H9 (cell line): ENCODE data around the gene SLC26A5. TPM values are rescaled to one million over a fixed set of nuclear protein-coding genes. Genes with fewer than 3 reads are reported as not detected.
"Not testable (repeated sequence)": the region's sequence is repeated elsewhere in the genome, so short reads cannot be mapped to it uniquely, and the experiment has no call there.

Experiments
- DNase-seq: peaks from one replicate; pipeline ENCODE4 v3.0.0-alpha.2; 2017
- H2AFZ ChIP-seq: one replicate; pipeline ENCODE4 v1.6.1; 2013; ENCODE audit warnings: mild to moderate bottlenecking, low read length, control low read depth, moderate library complexity
- H2AK5ac ChIP-seq: 2 replicates; pipeline ENCODE4 v1.6.1; 2013; ENCODE audit warnings: low read length, control low read depth, mixed read lengths; ENCODE audit not compliant: insufficient read length
- H2BK120ac ChIP-seq: one replicate; pipeline ENCODE4 v1.6.1; 2013; ENCODE audit warnings: low read depth, mild to moderate bottlenecking, low read length, control low read depth, inconsistent platforms; ENCODE audit not compliant: poor library complexity, severe bottlenecking
- H2BK12ac ChIP-seq: 2 replicates; pipeline ENCODE4 v1.6.1; 2013; ENCODE audit warnings: low read length, control low read depth, mixed read lengths, low read depth; ENCODE audit not compliant: insufficient read length
- H2BK15ac ChIP-seq: 2 replicates; pipeline ENCODE4 v1.6.1; 2013; ENCODE audit warnings: low read depth, low read length, control low read depth
- H2BK20ac ChIP-seq: one replicate; pipeline ENCODE4 v1.6.1; 2013; ENCODE audit warnings: low read depth, mild to moderate bottlenecking, low read length, control low read depth, inconsistent platforms; ENCODE audit not compliant: poor library complexity, severe bottlenecking
- H2BK5ac ChIP-seq: 2 replicates; pipeline ENCODE4 v1.6.1; 2013; ENCODE audit warnings: low read length, control low read depth, mixed read lengths; ENCODE audit not compliant: insufficient read length
- H3K14ac ChIP-seq: 2 replicates; pipeline ENCODE4 v1.6.1; 2013; ENCODE audit warnings: low read length, control low read depth; ENCODE audit not compliant: insufficient read depth
- H3K18ac ChIP-seq: 2 replicates; pipeline ENCODE4 v1.6.1; 2013; ENCODE audit warnings: low read depth, mild to moderate bottlenecking, mixed read lengths, low read length, control low read depth; ENCODE audit not compliant: insufficient read length
- H3K23ac ChIP-seq: 2 replicates; pipeline ENCODE4 v1.6.1; 2013; ENCODE audit warnings: low read length, control low read depth, mixed read lengths, low read depth; ENCODE audit not compliant: insufficient read length
- H3K23me2 ChIP-seq: 2 replicates; pipeline ENCODE4 v1.6.1; 2013; ENCODE audit warnings: low read depth, mild to moderate bottlenecking, mixed read lengths, low read length, control low read depth; ENCODE audit not compliant: insufficient read length, poor library complexity, severe bottlenecking
- H3K27ac ChIP-seq: 2 replicates; pipeline ENCODE4 v1.5.1; 2013; ENCODE audit warnings: low read length, control low read depth, mixed read lengths, low read depth; ENCODE audit not compliant: insufficient read length
- H3K27me3 ChIP-seq: 2 replicates; pipeline ENCODE4 v1.6.1; 2013; ENCODE audit warnings: low read length, control low read depth, inconsistent platforms; ENCODE audit not compliant: insufficient read depth
- H3K4ac ChIP-seq: 2 replicates; pipeline ENCODE4 v1.6.1; 2013; ENCODE audit warnings: low read depth, mild to moderate bottlenecking, control low read depth, inconsistent platforms, low read length, moderate library complexity
- H3K4me1 ChIP-seq: 2 replicates; pipeline ENCODE4 v1.6.1; 2013; ENCODE audit warnings: low read length, control low read depth, inconsistent platforms; ENCODE audit not compliant: insufficient read depth
- H3K4me2 ChIP-seq: 2 replicates; pipeline ENCODE4 v1.6.1; 2013; ENCODE audit warnings: low read length, control low read depth, mixed read lengths; ENCODE audit not compliant: insufficient read length, insufficient read depth
- H3K56ac ChIP-seq: 2 replicates; pipeline ENCODE4 v1.6.1; 2013; ENCODE audit warnings: low read depth, mild to moderate bottlenecking, mixed read lengths, low read length, control low read depth; ENCODE audit not compliant: insufficient read length
- H3K79me1 ChIP-seq: 2 replicates; pipeline ENCODE4 v1.6.1; 2013; ENCODE audit warnings: low read depth, mild to moderate bottlenecking, moderate library complexity, low read length, control low read depth, inconsistent platforms; ENCODE audit not compliant: insufficient read depth, poor library complexity, severe bottlenecking
- H3K79me2 ChIP-seq: 2 replicates; pipeline ENCODE4 v1.6.1; 2013; ENCODE audit warnings: low read length, control low read depth, inconsistent platforms; ENCODE audit not compliant: insufficient read depth
- H3K9ac ChIP-seq: 2 replicates; pipeline ENCODE4 v1.6.1; 2013; ENCODE audit warnings: low read length, control low read depth, mixed read lengths; ENCODE audit not compliant: insufficient read length; ENCODE audit errors: extremely low read depth
- H3K9me3 ChIP-seq: one replicate; pipeline ENCODE4 v1.6.1; 2013; ENCODE audit warnings: low read depth, low read length, inconsistent platforms; ENCODE audit not compliant: control insufficient read depth
- H3T11ph ChIP-seq: one replicate; pipeline ENCODE4 v1.6.1; 2013; ENCODE audit warnings: mild to moderate bottlenecking, low read length, control low read depth, inconsistent platforms
- H4K20me1 ChIP-seq: one replicate; pipeline ENCODE4 v1.6.1; 2013; ENCODE audit not compliant: control insufficient read depth, insufficient read length, insufficient read depth
- H4K5ac ChIP-seq: 2 replicates; pipeline ENCODE4 v1.6.1; 2013; ENCODE audit warnings: low read depth, mild to moderate bottlenecking, mixed read lengths, low read length, control low read depth; ENCODE audit not compliant: insufficient read length
- H4K8ac ChIP-seq: replicated peaks from 2 replicates; pipeline ENCODE4 v1.6.1; 2013; ENCODE audit warnings: low read length, control low read depth, mixed read lengths, low read depth; ENCODE audit not compliant: insufficient read length
- H4K91ac ChIP-seq: 2 replicates; pipeline ENCODE4 v1.6.1; 2013; ENCODE audit warnings: low read depth, mild to moderate bottlenecking, moderate library complexity, mixed read lengths, low read length, control low read depth; ENCODE audit not compliant: insufficient read length
- H3K27ac Mint-ChIP-seq, 3 experiments: 2 replicates in 2 of 3; 3 replicates in 1 of 3; pipeline ENCODE4 v1.8.0; 2020 to 2021; ENCODE audit warnings: mixed read lengths in 3 of 3, mild to moderate bottlenecking in 1 of 3, moderate library complexity in 1 of 3
- H3K27me3 Mint-ChIP-seq: 2 replicates; pipeline ENCODE4 v1.8.0; 2021; ENCODE audit warnings: low read depth, mild to moderate bottlenecking, moderate library complexity, mixed read lengths
- H3K36me3 Mint-ChIP-seq, 3 experiments: 2 replicates in 2 of 3; 3 replicates in 1 of 3; pipeline ENCODE4 v1.8.0; 2020 to 2021; ENCODE audit warnings: low read depth in 3 of 3, mixed read lengths in 3 of 3; ENCODE audit not compliant: insufficient read depth in 1 of 3
- H3K4me1 Mint-ChIP-seq, 2 experiments: 2 replicates each; pipeline ENCODE4 v1.8.0; 2020; ENCODE audit warnings: mixed read lengths in 2 of 2
- H3K4me3 Mint-ChIP-seq, 2 experiments: 2 replicates in 1 of 2; 3 replicates in 1 of 2; pipeline ENCODE4 v1.8.0; 2020 to 2021; ENCODE audit warnings: mild to moderate bottlenecking in 2 of 2, mixed read lengths in 2 of 2, moderate library complexity in 1 of 2
- H3K9me3 Mint-ChIP-seq, 2 experiments: 2 replicates in 1 of 2; 3 replicates in 1 of 2; pipeline ENCODE4 v1.8.0; 2020; ENCODE audit warnings: mild to moderate bottlenecking in 2 of 2, mixed read lengths in 2 of 2, moderate library complexity in 1 of 2
- WGBS: extraction: QIAGEN DNeasy Blood & Tissue Kit; methylation state at CpG from one replicate; pipeline ENCODE4 v1.1.7; 2013; ENCODE audit warnings: missing lambda C conversion rate, low lambda C conversion rate, mixed read lengths; ENCODE audit not compliant: insufficient read length; ENCODE audit errors: extremely low coverage; 5-methylcytosine and 5-hydroxymethylcytosine counted together
- total RNA-seq: library from RNA; stranded (reverse); gene quantifications from 2 replicates; pipeline ENCODE4 v1.2.1, GENCODE V29; 2021
- TF ChIP-seq, protein P1 (sequence below): fragments of 200-600 bp; sonication (generic); conservative IDR thresholded peaks from 3 replicates; pipeline ENCODE4 v1.8.0; 2021; ENCODE audit warnings: antibody characterized with exemption, mild to moderate bottlenecking

SLC26A5 gene
- total RNA-seq, 1 experiment from 2014 or later, result not detected

DNA sequence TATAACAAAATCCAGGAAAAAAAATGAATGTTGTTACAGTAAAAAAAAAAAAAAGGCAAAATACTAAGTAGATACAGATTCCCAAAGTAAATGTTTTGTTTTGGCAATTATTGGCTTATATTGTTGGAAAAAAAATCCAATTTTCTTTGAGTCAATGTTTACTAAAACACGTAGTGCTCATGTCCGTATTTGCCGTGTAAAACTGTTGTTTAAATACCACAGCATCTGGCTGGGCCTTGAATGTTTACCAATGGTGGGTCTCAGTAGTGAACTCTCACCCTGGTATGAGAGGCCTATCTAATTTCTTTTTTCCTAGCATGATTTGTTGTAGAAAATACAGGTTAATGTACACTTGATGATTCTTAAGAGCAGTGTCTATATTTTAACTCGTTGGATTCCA, 41.4 kb upstream of the SLC26A5 start:
- TF ChIP-seq, protein P1, sequence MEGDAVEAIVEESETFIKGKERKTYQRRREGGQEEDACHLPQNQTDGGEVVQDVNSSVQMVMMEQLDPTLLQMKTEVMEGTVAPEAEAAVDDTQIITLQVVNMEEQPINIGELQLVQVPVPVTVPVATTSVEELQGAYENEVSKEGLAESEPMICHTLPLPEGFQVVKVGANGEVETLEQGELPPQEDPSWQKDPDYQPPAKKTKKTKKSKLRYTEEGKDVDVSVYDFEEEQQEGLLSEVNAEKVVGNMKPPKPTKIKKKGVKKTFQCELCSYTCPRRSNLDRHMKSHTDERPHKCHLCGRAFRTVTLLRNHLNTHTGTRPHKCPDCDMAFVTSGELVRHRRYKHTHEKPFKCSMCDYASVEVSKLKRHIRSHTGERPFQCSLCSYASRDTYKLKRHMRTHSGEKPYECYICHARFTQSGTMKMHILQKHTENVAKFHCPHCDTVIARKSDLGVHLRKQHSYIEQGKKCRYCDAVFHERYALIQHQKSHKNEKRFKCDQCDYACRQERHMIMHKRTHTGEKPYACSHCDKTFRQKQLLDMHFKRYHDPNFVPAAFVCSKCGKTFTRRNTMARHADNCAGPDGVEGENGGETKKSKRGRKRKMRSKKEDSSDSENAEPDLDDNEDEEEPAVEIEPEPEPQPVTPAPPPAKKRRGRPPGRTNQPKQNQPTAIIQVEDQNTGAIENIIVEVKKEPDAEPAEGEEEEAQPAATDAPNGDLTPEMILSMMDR, result no peak
- no peak overlapping the region for H3K14ac ChIP-seq
- H3K27ac ChIP-seq, result no peak overlapping the region
- H2AK5ac ChIP-seq, result no peak overlapping the region
- H4K20me1 ChIP-seq, result no peaks in the 10 kb centered on the region
- H4K91ac ChIP-seq, result no peak overlapping the region
- no peak overlapping the region for H3K27ac Mint-ChIP-seq
- no peak overlapping the region for H3T11ph ChIP-seq
- H3K27me3 Mint-ChIP-seq, result peaks cover 3% of the 10 kb centered on the region; the same call in 1 of the 2 replicates
- no peak for DNase-seq
- H3K23me2 ChIP-seq, result no peaks in the 10 kb centered on the region
- H3K9me3 ChIP-seq, result no peaks in the 10 kb centered on the region
- H4K5ac ChIP-seq, result no peak overlapping the region
- WGBS, result no CpG with 5 or more reads among the region's 4 CpGs
- no peak overlapping the region for H2BK12ac ChIP-seq
- H3K9me3 Mint-ChIP-seq, result no peaks in the 10 kb centered on the region
- no peak overlapping the region for H2BK120ac ChIP-seq
- H3K4me2 ChIP-seq, result no peak overlapping the region
- H3K79me1 ChIP-seq, result no peaks in the 10 kb centered on the region
- no peak overlapping the region for H3K9ac ChIP-seq
- H3K4me1 Mint-ChIP-seq, result no peaks in the 10 kb centered on the region
- H2BK15ac ChIP-seq, result no peak overlapping the region
- H3K27me3 ChIP-seq, result no peaks in the 10 kb centered on the region
- no peak overlapping the region for H4K8ac ChIP-seq
- H2AFZ ChIP-seq, result no peak overlapping the region
- H3K4me3 Mint-ChIP-seq, result no peak overlapping the region
- no peak overlapping the region for H2BK20ac ChIP-seq
- H3K56ac ChIP-seq, result no peak overlapping the region
- no peaks in the 10 kb centered on the region for H3K4me1 ChIP-seq
- no peak overlapping the region for H2BK5ac ChIP-seq
- H3K79me2 ChIP-seq, result no peaks in the 10 kb centered on the region
- no peak overlapping the region for H3K4ac ChIP-seq
- no peak overlapping the region for H3K18ac ChIP-seq
- no peak overlapping the region for H3K23ac ChIP-seq
- H3K36me3 Mint-ChIP-seq, result no peaks in the 10 kb centered on the region

DNA sequence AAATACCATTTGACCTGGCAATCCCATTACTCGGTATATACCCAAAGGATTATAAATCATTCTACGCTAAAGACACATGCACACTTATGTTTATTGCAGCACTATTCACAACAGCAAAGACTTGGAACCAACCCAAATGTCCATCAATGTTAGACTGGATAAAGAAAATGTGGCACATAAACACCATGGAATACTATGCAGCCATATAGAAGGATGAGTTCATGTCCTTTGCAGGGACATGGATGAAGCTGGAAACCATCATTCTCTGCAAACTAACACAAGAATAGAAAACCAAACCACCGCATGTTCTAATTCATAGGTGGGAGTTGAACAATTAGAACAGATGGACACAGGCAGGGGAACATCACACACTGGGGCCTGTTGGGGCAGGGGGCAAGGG, 40.9 kb upstream of the SLC26A5 start:
- not testable (repeated sequence) for H3K4me1 ChIP-seq, H3K4me3 Mint-ChIP-seq, H3K4me1 Mint-ChIP-seq, H3K18ac ChIP-seq, H2BK15ac ChIP-seq, H2BK120ac ChIP-seq, H3K27me3 ChIP-seq, H4K91ac ChIP-seq, H4K20me1 ChIP-seq, H3K27me3 Mint-ChIP-seq, DNase-seq, H3K9ac ChIP-seq, H3T11ph ChIP-seq, H2AK5ac ChIP-seq, H3K23ac ChIP-seq, H3K9me3 Mint-ChIP-seq, H3K23me2 ChIP-seq, H2BK5ac ChIP-seq, H3K27ac ChIP-seq, H3K9me3 ChIP-seq, H3K14ac ChIP-seq, H3K79me1 ChIP-seq, H3K27ac Mint-ChIP-seq, H4K8ac ChIP-seq, H3K56ac ChIP-seq, H4K5ac ChIP-seq, H2BK20ac ChIP-seq, H3K4ac ChIP-seq, H3K4me2 ChIP-seq, H2BK12ac ChIP-seq, H2AFZ ChIP-seq, H3K79me2 ChIP-seq, H3K36me3 Mint-ChIP-seq
- no CpG with 5 or more reads among the region's 3 CpGs for WGBS
